Epithelial cell of alveolus of lung (primary cell): ENCODE results near the gene LAMP5. TPM values are rescaled to one million over a fixed set of nuclear protein-coding genes. Genes with fewer than 3 reads are reported as not detected.

Source experiments
- total RNA-seq: library from RNA; depleted of rRNA; stranded (reverse); fragments of >200 nt; gene quantifications from 2 replicates; pipeline ENCODE4 v1.2.1, GENCODE V29; 2015

The LAMP5 gene
- under 0.01 TPM in 1 of 2 replicates, not detected in the other for total RNA-seq

GRCh38 chr20:9514461-9515213 lies at the start of gene LAMP5:
LAMP5 (plus strand) TSS chr20:9514590; CDS start chr20:9514853, 263 bp downstream.

